ENCODE results near the gene MYO10.

GRCh38 chr5:16888694-16889124 is 47.4 kb downstream of the MYO10 start:
- no peak for TF ChIP-seq SUZ12 (IDR thresholded peaks at IDR 0.05)
- no peak for TF ChIP-seq ARNT (IDR thresholded peaks at IDR 0.05)
- no peak for TF ChIP-seq FOXM1 (IDR thresholded peaks at IDR 0.05; ENCODE audit: borderline replicate concordance)
- TF ChIP-seq BHLHE40 (IDR thresholded peaks at IDR 0.05; ENCODE audit: borderline replicate concordance): no peak
- no peak for TF ChIP-seq FOXK2 (IDR thresholded peaks at IDR 0.05)
- no peak for TF ChIP-seq ELF4 (IDR thresholded peaks at IDR 0.05)
- no peak for TF ChIP-seq NFRKB (IDR thresholded peaks at IDR 0.05)
- no peak for TF ChIP-seq TARDBP (IDR thresholded peaks at IDR 0.05)
- TF ChIP-seq L3MBTL2 (conservative IDR thresholded peaks at IDR 0.05): no peak
- TF ChIP-seq FOXA1 (IDR thresholded peaks at IDR 0.05): no peak
- TF ChIP-seq SP1 (IDR thresholded peaks at IDR 0.05): no peak
- no peak for TF ChIP-seq HDGF (IDR thresholded peaks at IDR 0.05; ENCODE audit: borderline replicate concordance)
- no peak for TF ChIP-seq CTBP1 (IDR thresholded peaks at IDR 0.05; ENCODE audit: borderline replicate concordance)
- TF ChIP-seq LEF1 (IDR thresholded peaks at IDR 0.05; ENCODE audit: borderline replicate concordance): no peak
